Cardiac fibroblast (primary cell): ENCODE results near the gene DOCK4.

Experiments used
- DNase-seq, 2 donors: peaks; one replicate each; pipeline versions ENCODE4 v3.0.0 to v3.0.0-alpha.2; 2010; ENCODE audit warnings: low read depth in 2 of 2
- H3K4me3 ChIP-seq, 2 donors: replicated peaks in 1 of 2; 1 replicate in 1 of 2; 2 replicates in 1 of 2; pipeline ENCODE4 v1.5.1; 2011; ENCODE audit warnings: low read depth in 2 of 2, low read length in 2 of 2, mild to moderate bottlenecking in 2 of 2, moderate library complexity in 1 of 2
- CTCF ChIP-seq: IDR thresholded peaks from one replicate; pipeline ENCODE4 v1.5.1; 2011; ENCODE audit warnings: low read depth, mild to moderate bottlenecking, low read length, inconsistent platforms

The DOCK4 gene

DNA sequence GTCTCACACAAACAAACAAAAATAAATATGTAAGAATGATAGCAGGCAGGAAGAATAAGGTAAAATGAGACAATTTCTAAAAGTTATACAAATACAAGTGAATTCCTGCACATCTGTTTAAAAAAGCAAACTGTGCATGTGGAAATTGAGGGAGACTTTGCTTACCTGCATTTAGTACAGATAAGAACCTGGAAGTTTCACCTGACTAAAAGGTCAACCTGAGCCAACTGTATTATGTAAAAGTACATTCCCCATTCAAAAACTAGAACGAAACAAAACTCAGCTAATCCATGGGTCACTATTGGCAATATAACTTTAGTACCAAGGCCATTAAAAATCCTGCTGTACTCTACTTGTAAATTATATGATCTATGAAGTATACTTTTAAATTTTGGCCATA, 127.1 kb downstream of the DOCK4 start:
- no peak for TF ChIP-seq CTCF
- DNase-seq = no peak
- no peak overlapping the region for H3K4me3 ChIP-seq

GRCh38 chr7:112076324-112076723, 129.9 kb downstream of the DOCK4 start:
- TF ChIP-seq CTCF = no peak
- DNase-seq = peak; percentile 30 to 59
- H3K4me3 ChIP-seq = no peak overlapping the region

- DNase-seq = no peak
- TF ChIP-seq CTCF = no peak
- H3K4me3 ChIP-seq = no peak overlapping the region
These were observed 131.7 kb downstream of the DOCK4 start for GRCh38 chr7:112074464-112074863.

- TF ChIP-seq CTCF = no peak
- no peak overlapping the region for H3K4me3 ChIP-seq
- DNase-seq = no peak
These were observed 132.7 kb downstream of the DOCK4 start for GRCh38 chr7:112073530-112073929.

DNA sequence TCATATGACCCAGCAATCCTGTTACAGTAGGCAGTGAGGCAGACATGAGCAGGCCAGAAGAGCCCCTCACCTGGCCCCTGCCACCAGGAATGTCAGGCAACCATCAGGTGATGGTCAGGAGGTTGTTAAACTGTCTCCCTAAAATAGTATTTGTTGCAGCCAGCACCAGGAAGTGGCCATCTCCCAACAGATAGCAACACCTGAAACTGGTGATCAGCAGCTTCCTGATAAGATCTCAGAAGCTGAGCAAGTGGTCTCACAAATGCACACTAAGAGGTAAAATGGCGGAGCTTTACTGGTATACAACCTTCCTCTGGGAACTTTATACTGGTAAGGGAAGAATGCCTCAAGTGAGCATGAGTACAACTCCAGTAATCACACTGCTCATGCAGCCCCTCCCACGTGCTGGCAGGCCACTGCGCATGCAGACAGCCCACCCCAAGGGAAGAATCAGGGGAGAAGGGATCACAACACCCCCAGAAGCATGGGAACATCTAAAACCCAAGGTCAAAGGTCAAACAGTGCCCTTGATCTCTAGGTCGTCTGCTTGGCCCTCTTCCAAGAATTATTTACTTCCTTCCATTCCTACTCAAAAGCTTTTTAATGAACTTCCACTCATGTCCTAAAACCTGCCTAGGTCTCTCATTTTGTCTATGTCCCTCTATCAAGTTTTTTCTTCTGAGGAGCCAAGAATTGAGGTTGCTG, 133.5 kb downstream of the DOCK4 start:
- no peak for DNase-seq
- no peak for TF ChIP-seq CTCF
- H3K4me3 ChIP-seq = no peak overlapping the region

- DNase-seq = no peak
- TF ChIP-seq CTCF = no peak
- no peak overlapping the region for H3K4me3 ChIP-seq
These were observed 134.3 kb downstream of the DOCK4 start for GRCh38 chr7:112071856-112072255.
